GM11168 (cell line): ENCODE results near the gene SMAD3.
"Not testable (repeated sequence)": the region's sequence is repeated elsewhere in the genome, so short reads cannot be mapped to it uniquely, and the experiment has no call there.

ENCODE experiments used
- in situ Hi-C: fragments of 300-500 bp; cut with MboI; formaldehyde crosslinking; loops from one replicate; pipeline ENCODE4 v1.12.0; 2022; ENCODE audit warnings: low sequenced_read_pairs; ENCODE audit not compliant: unreplicated experiment

The SMAD3 gene

GRCh38 chr15:67065531-67066005 lies at the start of gene SMAD3:
TSS of gene SMAD3 (plus strand) at chr15:67065602. CDS start at chr15:67066155, 553 bp downstream.
- in situ Hi-C loops, result no loop called here

GRCh38 chr15:67017311-67017710 lies 48.1 kb upstream of the SMAD3 start:
- in situ Hi-C loops, result no loop called here

- in situ Hi-C loops, result no loop called here
Observed at GRCh38 chr15:67018026-67018425, 47.4 kb upstream of the SMAD3 start.

- in situ Hi-C loops, result no loop called here
Observed at GRCh38 chr15:67018441-67018840, 47.0 kb upstream of the SMAD3 start.

GRCh38 chr15:67019069-67019468 lies 46.3 kb upstream of the SMAD3 start:
- in situ Hi-C loops, result no loop called here

DNA sequence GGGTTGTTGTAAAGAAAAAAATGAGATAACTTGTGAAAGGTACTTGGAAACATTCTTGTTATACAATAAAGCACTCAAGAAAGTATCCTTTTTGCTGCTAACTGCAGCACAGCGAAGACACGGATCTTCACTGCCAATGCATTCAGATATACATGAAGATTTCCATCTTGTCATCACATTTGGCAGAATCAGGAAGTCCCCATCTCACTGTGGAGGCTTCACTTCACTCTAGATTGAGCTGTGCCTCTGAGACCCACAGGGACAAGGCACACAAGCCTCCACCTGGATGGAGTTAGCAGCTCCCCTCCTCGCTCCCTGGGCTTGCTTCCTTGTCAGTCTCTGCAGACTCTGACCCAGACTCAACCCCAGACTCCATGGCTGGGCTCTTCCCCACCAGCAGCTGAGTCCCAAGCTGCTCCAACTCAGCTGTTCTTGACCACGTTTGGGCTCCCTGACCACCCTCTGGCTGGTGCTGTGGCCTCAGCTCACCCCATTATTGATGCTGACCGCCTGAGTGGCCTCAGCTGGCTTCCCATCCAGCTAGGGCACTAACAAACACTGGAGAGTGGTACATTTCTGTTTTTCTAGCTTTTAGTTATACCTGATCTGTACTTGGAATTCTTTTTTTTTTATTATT lies 45.4 kb upstream of the SMAD3 start:
- in situ Hi-C loops, result no loop called here

GRCh38 chr15:67020668-67021067 lies 44.7 kb upstream of the SMAD3 start:
- in situ Hi-C loops, result not testable (repeated sequence)

GRCh38 chr15:67021455-67021854 lies 43.9 kb upstream of the SMAD3 start:
- in situ Hi-C loops, result no loop called here

DNA sequence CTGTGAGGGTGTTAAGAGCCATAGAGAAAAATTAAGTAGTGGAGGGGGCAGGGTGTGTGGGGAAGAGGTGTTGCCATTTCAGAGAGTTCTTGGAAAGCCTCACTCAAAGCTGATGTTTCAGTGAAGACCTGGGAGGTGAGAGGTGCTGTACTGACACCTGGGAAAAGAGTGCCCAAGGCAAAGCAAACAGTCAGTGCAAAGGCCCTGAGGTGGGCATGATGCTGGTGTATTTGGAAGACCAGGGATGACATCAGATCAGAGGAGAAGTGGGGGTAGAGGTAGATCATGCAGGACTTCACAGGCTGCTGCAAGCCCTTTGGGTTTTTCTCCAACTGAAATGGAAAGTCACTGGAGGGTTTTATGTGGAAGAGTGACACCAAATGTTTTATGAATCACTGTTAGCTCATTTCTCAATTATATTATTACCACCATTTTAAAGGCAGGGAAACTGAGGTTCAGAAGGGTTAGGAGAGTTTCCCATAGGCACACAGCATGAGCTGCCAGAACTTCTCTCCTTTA lies 42.8 kb upstream of the SMAD3 start:
- in situ Hi-C loops, result no loop called here

DNA sequence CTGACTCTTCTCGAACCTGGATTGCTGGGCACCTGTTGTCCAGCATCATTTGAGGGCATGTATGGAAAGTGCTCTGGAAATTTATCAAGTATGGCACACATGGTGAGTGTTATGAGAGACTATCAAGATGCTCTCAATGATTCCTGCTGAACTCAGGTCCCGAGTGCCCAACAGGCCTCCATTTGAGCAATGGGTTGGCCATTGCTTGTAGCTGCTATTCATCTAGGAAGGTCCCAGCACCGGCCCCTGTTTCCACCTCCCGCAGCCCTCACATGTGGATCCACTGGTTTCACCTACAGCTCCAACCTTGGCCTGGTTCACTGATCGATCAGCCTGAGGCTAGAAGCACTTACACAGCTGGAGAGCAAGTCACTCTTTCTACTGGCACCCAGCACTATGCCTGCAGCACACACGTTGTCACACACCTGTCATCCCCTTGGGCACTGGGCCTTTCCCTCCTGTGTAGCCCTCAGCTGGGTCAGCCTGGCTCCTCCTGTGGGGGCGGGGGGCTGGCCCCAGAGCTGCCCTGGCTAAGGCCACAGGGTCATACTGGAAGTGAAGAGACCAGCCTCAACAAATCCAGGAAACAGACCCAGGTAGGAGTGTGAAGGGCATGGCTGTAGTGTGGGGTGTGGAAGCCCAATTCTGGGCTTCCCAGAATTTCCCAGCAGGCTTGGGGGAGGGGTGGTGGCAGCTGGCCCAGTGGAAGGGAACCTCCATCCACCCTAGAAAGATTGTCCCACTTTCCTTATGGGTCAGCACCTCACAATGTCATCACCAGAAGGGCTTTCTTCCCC lies 41.7 kb upstream of the SMAD3 start:
- in situ Hi-C loops, result no loop called here

DNA sequence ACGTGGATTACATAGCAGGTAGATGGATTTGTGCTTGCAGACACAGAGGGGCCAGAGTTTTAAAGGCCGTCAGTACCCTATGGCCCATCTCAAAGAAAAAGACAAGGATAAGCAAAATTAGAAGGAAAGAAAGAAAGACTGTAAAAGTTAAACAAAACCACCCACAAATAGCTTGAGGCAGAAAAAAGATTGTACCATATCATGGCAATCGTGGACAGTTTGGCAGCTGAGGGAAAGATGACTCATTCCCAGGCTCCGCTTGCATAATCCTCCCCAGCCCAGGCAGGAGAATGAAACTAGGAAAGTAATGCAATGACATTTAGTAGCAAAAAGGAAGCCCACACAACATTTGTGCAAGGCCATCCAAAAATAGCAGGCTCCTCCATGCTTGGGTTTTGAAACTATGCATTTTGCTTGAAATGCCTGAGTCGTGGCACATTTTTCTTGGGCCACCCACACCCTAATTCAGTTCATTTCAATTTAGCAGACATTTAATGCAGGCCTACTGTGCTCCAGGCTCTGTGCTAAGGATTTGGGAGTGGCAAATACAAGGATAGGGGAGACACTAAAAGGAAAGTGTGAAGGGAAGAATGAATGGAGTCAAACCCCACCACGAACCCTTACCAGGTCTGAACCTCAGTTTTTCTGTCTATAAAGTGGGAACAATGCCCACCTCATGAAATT lies 40.9 kb upstream of the SMAD3 start:
- in situ Hi-C loops, result no loop called here

DNA sequence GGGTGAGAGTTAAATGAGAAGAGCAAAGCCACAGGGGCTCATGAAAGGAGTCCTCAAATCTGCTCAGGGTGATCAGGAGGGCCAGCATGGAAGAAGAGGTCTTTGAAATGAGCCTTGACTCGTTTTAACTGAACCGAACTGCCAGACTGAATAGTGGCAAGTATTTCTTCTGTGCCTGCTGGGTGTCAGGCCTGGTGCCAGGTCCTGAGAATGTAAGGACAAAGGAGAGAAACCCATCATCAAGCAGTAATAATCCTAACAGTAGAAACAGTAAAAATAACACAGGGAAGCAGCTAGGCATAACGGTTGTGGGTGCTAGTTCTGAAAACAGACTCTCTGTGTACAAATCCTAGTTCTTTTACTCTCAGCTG lies 40.4 kb upstream of the SMAD3 start:
- in situ Hi-C loops, result no loop called here

DNA sequence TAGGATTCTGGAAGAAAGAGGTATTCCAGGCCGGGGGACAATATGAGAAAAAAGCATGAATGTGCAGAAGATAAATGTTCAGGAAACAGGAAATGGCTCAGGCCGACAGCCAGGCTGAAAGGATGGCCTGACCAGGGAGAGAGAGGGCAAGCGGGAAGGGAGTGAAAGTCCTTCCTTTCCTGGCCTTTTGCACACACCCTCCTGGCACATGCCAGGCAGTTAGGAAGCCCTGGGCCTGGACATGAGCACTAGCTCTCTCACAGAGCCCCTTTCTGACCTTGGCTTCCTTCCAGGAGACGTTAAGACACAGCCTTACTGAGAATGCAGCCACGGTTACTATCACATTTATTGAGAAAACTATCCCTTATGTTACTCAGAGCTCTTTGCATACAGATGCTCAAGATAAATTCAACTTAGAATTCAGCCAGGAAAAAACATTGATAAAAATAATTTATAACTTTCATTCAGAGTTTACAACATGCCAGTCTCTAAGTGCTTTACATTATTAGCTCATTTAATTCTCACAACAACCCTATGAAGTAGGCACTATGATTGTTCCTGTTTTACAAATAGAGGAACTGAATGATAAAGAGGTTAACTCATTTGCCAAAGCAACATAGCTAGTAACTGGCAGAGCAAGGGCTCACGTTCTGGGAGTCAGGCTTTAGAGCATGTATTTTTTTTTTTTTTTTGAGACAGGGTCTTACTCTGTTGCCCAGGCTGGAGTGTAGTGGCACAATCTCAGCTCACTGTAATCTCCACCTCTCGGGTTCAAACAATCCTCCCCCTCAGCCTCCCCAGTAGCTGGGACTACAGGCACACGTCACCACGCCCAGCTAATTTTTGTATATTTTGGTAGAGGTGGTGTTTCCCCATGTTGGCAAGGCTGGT lies 39.4 kb upstream of the SMAD3 start:
- in situ Hi-C loops, result no loop called here

DNA sequence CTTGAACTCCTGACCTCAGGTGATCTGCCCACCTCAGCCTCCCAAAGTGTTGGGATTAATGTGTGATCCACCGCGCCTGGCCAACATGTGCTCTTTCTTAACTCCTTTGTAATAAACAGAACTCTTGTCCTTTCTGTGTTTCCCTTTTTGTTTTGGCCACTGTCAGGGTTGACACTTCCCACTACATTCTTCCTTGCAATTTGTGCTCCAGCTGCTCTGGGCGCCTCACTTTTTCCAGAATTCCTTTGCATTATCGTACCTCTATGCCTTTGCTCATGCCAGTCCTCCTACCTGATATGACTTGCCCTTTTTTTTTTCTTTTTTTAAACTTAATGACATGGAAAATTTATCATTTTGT lies 38.8 kb upstream of the SMAD3 start:
- in situ Hi-C loops, result no loop called here

- in situ Hi-C loops, result not testable (repeated sequence)
Observed at GRCh38 chr15:67028440-67028839, 37.0 kb upstream of the SMAD3 start.

- in situ Hi-C loops, result no loop called here
Observed at GRCh38 chr15:67030036-67030762, 35.2 kb upstream of the SMAD3 start.

DNA sequence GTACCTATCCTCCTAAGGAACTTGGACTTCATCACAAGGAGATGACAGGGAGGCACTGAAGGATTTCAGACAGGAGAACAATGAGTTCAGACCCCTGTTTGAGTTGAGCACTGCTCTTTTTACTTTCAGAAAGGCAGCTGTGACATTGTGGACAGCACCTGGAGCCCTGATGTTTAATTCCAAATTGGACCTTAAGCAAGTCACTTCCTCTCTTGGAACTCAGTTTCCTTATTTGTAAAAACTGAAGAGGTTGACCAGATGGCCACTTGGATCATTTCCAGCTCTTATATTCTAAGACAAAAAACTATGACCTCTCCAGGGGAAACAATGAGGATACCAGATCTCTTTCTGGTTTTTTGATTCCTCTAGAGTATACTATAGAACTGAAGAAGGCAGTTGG lies 34.1 kb upstream of the SMAD3 start:
- in situ Hi-C loops, result no loop called here

DNA sequence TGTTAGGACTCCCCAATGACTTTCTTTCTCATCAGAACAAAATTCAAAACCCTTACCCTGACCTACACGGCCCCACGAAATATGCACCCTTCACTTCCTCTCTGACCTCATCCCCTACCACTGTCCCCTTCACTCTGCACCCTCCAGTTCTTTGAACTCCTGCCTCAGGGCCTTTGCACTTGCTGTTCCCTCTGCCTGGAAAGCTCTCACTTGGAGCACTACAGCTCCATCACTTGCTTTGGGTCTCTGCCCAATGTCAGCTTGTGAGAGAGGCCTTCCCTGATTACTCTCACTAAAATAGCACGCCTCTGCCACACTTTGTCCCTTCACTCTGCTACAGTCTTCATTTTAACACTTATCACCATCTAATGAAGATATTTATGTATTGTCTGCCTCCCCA lies 32.8 kb upstream of the SMAD3 start:
- in situ Hi-C loops, result no loop called here

DNA sequence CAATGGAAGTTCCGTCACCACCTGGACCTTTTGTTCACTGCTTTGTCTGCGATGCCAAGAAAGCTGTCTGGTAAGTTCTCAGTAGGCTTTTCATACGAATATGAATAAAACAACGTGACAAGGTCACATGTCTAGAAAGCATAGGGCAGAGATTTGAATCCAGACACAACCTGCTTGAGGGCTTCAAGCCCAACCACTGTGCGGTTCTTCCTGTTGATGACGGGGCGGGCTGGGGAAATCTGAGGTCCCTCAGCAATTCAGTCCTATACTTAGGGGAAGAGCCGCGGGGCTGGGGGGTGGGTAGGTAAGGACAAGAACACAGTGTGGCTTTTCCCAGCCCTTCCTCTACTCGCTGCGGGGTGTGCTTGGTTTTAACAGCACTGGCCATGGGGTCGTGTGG lies 32.4 kb upstream of the SMAD3 start:
- in situ Hi-C loops, result no loop called here
